Activated CD8-positive, alpha-beta memory T cell treated with anti-CD3 and anti-CD28 coated beads, Interleukin-2, amount 50 U/mL, for 48 hours (primary cell): ENCODE measurements around the gene BBX.

ENCODE experiments used
- DNase-seq: peaks from one replicate; pipeline ENCODE4 v3.0.0-alpha.2; 2020

BBX gene

GRCh38 chr3:107661447-107662123, 138.8 kb downstream of the BBX start:
- DNase-seq: no peak

- DNase-seq: no peak
Measured at GRCh38 chr3:107662124-107662507, 139.4 kb downstream of the BBX start.

GRCh38 chr3:107662586-107662985, 139.8 kb downstream of the BBX start:
- DNase-seq: no peak

GRCh38 chr3:107663266-107663665, 140.5 kb downstream of the BBX start:
- DNase-seq: no peak

- no peak for DNase-seq
Measured at GRCh38 chr3:107664614-107665013, 141.9 kb downstream of the BBX start.

- no peak for DNase-seq
Measured at GRCh38 chr3:107665351-107665750, 142.6 kb downstream of the BBX start.

- DNase-seq: no peak
Measured at GRCh38 chr3:107666853-107667252, 144.1 kb downstream of the BBX start.

GRCh38 chr3:107668416-107668815, 145.7 kb downstream of the BBX start:
- DNase-seq: no peak

- no peak for DNase-seq
Measured at GRCh38 chr3:107668963-107669362, 146.2 kb downstream of the BBX start.

GRCh38 chr3:107669669-107670068, 146.9 kb downstream of the BBX start:
- no peak for DNase-seq

GRCh38 chr3:107670986-107671385, 148.2 kb downstream of the BBX start:
- no peak for DNase-seq

GRCh38 chr3:107674371-107674770, 151.6 kb downstream of the BBX start:
- DNase-seq: no peak

GRCh38 chr3:107675233-107675900, 152.6 kb downstream of the BBX start:
- no peak for DNase-seq

GRCh38 chr3:107676469-107677309, 153.9 kb downstream of the BBX start:
- no peak for DNase-seq

- no peak for DNase-seq
Measured at GRCh38 chr3:107679921-107680320, 157.2 kb downstream of the BBX start.

GRCh38 chr3:107680698-107681097, 157.9 kb downstream of the BBX start:
- no peak for DNase-seq

GRCh38 chr3:107681396-107681795, 158.6 kb downstream of the BBX start:
- DNase-seq: no peak

- no peak for DNase-seq
Measured at GRCh38 chr3:107682580-107682979, 159.8 kb downstream of the BBX start.

GRCh38 chr3:107683447-107683846, 160.7 kb downstream of the BBX start:
- DNase-seq: no peak

GRCh38 chr3:107684431-107684925, 161.7 kb downstream of the BBX start:
- DNase-seq: no peak

GRCh38 chr3:107685383-107685782, 162.6 kb downstream of the BBX start:
- no peak for DNase-seq

GRCh38 chr3:107687056-107687581, 164.4 kb downstream of the BBX start:
- no peak for DNase-seq

- DNase-seq: no peak
Measured at GRCh38 chr3:107689355-107689754, 166.6 kb downstream of the BBX start.
